Glutamatergic neuron (in vitro differentiated cells): Measurements from ENCODE around the gene TPRN. TPM values are rescaled to one million over a fixed set of nuclear protein-coding genes. Genes with fewer than 3 reads are reported as not detected.

Source experiments
- DNase-seq: peaks from one replicate; pipeline ENCODE4 v3.0.0; 2022
- H3K27ac Mint-ChIP-seq: one replicate; pipeline ENCODE4 v1.8.0; 2020; ENCODE audit warnings: mild to moderate bottlenecking, mixed read lengths, inconsistent platforms; ENCODE audit not compliant: unreplicated experiment
- H3K27me3 Mint-ChIP-seq: one replicate; pipeline ENCODE4 v1.8.0; 2020; ENCODE audit warnings: mild to moderate bottlenecking, moderate library complexity, mixed read lengths, inconsistent platforms; ENCODE audit not compliant: unreplicated experiment
- H3K36me3 Mint-ChIP-seq: one replicate; pipeline ENCODE4 v1.8.0; 2020; ENCODE audit warnings: mild to moderate bottlenecking, mixed read lengths, inconsistent platforms; ENCODE audit not compliant: unreplicated experiment
- H3K4me1 Mint-ChIP-seq: one replicate; pipeline ENCODE4 v1.8.0; 2020; ENCODE audit warnings: mild to moderate bottlenecking, low read depth, mixed read lengths, inconsistent platforms; ENCODE audit not compliant: unreplicated experiment
- H3K4me3 Mint-ChIP-seq: one replicate; pipeline ENCODE4 v1.8.0; 2020; ENCODE audit warnings: mild to moderate bottlenecking, mixed read lengths, inconsistent platforms; ENCODE audit not compliant: unreplicated experiment
- H3K9me3 Mint-ChIP-seq: one replicate; pipeline ENCODE4 v1.8.0; 2020; ENCODE audit warnings: mild to moderate bottlenecking, moderate library complexity, mixed read lengths, inconsistent platforms; ENCODE audit not compliant: unreplicated experiment
- total RNA-seq: library from RNA; stranded (reverse); fragmentation: NEBNext Ultra II Directional; extraction: Animal tissue kit (Norgen Biotek cat#: 25700); gene quantifications from one replicate; pipeline ENCODE4 v1.2.1, GENCODE V29; 2021; ENCODE audit not compliant: unreplicated experiment
- TF ChIP-seq, protein P1 (sequence below): fragments of 200-600 bp; sonication (generic); IDR thresholded peaks from one replicate; pipeline ENCODE4 v1.5.0; 2021; ENCODE audit not compliant: partially characterized antibody, unreplicated experiment

Gene TPRN
- total RNA-seq, 1 donor from 2014 or later: 9.6 TPM

DNA sequence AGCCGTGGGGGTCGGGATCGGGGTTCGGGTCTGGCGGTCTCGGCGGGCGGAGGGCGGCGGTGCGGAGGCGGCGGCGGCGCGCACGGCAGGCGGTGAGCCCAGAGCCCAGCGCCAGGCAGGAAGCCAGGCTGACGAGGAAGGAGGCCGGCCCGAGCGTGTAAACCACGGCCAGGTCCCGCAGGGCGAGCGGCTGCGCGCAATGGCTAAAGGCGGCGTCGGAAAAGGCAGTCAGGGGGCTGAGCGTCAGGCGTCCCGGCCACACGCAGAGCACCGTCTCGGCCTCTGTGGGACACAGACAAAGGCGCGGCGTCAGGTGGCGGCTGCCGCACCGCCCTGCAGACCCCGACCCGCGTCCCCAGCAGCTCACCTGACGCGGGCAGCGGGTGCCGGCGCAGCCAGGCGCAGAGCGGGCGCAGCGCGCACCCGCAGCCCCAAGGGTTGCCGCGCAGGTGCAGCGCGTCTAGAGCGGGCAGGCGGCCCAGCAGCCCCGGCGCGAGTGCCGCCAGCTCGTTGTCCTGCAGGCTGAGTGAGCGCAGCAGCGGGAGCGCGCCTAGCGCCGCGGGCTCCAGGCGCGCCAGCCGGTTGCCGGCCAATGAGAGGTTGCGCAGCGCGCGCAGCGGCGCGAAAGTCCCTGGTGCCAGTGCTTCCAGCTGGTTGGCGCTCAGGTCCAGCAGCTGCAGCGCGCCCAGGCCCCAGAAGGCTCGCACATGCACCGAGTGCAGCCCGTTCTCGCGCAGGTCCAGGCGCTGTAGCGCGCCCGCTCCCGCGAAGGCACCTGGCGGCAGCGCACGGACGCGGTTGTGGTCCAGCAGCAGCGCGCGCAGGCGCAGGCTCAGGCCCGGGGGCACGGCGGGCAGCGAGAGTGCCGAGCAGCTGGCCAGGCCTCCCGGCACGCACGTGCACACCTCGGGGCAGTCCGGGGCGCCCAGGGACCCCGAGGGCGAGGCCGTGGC lies 31.4 kb downstream of the TPRN start:
- H3K27ac Mint-ChIP-seq: no peak overlapping the region
- no peaks in the 10 kb centered on the region for H3K36me3 Mint-ChIP-seq
- H3K27me3 Mint-ChIP-seq: peaks cover 9% of the 10 kb centered on the region
- TF ChIP-seq, protein P1, sequence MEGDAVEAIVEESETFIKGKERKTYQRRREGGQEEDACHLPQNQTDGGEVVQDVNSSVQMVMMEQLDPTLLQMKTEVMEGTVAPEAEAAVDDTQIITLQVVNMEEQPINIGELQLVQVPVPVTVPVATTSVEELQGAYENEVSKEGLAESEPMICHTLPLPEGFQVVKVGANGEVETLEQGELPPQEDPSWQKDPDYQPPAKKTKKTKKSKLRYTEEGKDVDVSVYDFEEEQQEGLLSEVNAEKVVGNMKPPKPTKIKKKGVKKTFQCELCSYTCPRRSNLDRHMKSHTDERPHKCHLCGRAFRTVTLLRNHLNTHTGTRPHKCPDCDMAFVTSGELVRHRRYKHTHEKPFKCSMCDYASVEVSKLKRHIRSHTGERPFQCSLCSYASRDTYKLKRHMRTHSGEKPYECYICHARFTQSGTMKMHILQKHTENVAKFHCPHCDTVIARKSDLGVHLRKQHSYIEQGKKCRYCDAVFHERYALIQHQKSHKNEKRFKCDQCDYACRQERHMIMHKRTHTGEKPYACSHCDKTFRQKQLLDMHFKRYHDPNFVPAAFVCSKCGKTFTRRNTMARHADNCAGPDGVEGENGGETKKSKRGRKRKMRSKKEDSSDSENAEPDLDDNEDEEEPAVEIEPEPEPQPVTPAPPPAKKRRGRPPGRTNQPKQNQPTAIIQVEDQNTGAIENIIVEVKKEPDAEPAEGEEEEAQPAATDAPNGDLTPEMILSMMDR: no peak
- peaks cover 3% of the 10 kb centered on the region for H3K9me3 Mint-ChIP-seq
- no peaks in the 10 kb centered on the region for H3K4me1 Mint-ChIP-seq
- peak overlapping the region; percentile 84 for H3K4me3 Mint-ChIP-seq
- peak; percentile 77 for DNase-seq

DNA sequence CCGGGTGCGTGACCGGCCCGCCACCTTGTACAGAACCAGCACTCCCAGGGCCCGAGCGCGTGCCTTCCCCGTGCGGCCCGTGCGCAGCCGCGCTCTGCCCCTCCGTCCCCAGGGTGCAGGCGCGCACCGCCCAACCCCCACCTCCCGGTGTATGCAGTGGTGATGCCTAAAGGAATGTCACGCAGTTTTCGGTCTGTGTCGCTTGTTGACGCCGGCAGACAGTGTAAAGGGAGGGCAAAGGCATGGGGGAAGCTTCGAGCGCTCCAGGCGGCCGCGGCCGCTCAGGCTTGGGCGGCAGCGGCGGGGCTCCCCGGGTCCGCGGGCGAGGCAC lies 32.0 kb downstream of the TPRN start:
- H3K36me3 Mint-ChIP-seq: no peaks in the 10 kb centered on the region
- peaks cover 3% of the 10 kb centered on the region for H3K9me3 Mint-ChIP-seq
- H3K27me3 Mint-ChIP-seq: peaks cover 10% of the 10 kb centered on the region
- H3K27ac Mint-ChIP-seq: no peak overlapping the region
- no peaks in the 10 kb centered on the region for H3K4me1 Mint-ChIP-seq
- peak overlapping the region; percentile 64 for H3K4me3 Mint-ChIP-seq
- TF ChIP-seq, protein P1: no peak
- DNase-seq: no peak

DNA sequence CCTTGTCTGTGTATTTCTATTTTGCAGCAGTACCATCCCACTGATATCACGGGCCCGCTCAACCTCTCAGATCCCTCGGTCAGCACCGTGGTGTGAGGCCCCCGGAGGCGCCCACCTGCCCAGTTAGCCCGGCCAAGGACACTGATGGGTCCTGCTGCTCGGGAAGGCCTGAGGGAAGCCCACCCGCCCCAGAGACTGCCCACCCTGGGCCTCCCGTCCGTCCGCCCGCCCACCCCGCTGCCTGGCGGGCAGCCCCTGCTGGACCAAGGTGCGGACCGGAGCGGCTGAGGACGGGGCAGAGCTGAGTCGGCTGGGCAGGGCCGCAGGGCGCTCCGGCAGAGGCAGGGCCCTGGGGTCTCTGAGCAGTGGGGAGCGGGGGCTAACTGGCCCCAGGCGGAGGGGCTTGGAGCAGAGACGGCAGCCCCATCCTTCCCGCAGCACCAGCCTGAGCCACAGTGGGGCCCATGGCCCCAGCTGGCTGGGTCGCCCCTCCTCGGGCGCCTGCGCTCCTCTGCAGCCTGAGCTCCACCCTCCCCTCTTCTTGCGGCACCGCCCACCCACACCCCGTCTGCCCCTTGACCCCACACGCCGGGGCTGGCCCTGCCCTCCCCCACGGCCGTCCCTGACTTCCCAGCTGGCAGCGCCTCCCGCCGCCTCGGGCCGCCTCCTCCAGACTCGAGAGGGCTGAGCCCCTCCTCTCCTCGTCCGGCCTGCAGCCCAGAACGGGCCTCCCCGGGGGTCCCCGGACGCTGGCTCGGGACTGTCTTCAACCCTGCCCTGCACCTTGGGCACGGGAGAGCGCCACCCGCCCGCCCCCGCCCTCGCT lies 32.6 kb downstream of the TPRN start:
- Mint-ChIP-seq H3K27me3 (peaks cover 15% of the 10 kb centered on the region), H3K36me3 (no peaks in the 10 kb centered on the region)
- DNase-seq: peak; percentile 74

DNA sequence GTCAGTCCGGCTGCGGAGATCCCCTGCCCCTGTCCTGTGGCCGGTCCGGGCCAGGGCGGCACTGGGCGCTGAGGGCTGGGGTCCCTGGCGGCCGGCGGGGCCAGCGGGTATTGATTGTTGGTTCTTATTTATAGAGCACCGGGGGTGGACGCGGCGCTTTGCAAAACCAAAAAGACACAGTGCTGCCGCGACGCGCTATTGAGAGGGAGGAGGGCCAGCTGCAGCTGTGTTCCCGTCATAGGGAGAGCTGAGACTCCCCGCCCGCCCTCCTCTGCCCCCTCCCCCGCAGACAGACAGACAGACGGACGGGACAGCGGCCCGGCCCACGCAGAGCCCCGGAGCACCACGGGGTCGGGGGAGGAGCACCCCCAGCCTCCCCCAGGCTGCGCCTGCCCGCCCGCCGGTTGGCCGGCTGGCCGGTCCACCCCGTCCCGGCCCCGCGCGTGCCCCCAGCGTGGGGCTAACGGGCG lies 33.2 kb downstream of the TPRN start:
- TF ChIP-seq, protein P1: no peak
- no peak overlapping the region for H3K27ac Mint-ChIP-seq
- no peaks in the 10 kb centered on the region for H3K4me1 Mint-ChIP-seq
- H3K4me3 Mint-ChIP-seq: no peak overlapping the region
- H3K27me3 Mint-ChIP-seq: peaks cover 15% of the 10 kb centered on the region
- no peaks in the 10 kb centered on the region for H3K36me3 Mint-ChIP-seq
- no peak for DNase-seq
- H3K9me3 Mint-ChIP-seq: peaks cover 5% of the 10 kb centered on the region

More for the DNA sequence above, 32.6 kb downstream of the TPRN start:
- Mint-ChIP-seq H3K4me3 (peak overlapping the region; percentile 71), H3K9me3 (peaks cover 5% of the 10 kb centered on the region), H3K27ac (no peak overlapping the region), H3K4me1 (no peaks in the 10 kb centered on the region)
- TF ChIP-seq, protein P1: no peak
